NCI-H146 treated with DMSO at 0.1 percent for 48 hours (cell line): ENCODE data around the gene FKBP8.

ENCODE experiments used
- DNase-seq: peaks from one replicate; lab custom pipeline; 2025; ENCODE audit not compliant: unreplicated experiment; lab: John Stamatoyannopoulos, UW

The FKBP8 gene

DNA sequence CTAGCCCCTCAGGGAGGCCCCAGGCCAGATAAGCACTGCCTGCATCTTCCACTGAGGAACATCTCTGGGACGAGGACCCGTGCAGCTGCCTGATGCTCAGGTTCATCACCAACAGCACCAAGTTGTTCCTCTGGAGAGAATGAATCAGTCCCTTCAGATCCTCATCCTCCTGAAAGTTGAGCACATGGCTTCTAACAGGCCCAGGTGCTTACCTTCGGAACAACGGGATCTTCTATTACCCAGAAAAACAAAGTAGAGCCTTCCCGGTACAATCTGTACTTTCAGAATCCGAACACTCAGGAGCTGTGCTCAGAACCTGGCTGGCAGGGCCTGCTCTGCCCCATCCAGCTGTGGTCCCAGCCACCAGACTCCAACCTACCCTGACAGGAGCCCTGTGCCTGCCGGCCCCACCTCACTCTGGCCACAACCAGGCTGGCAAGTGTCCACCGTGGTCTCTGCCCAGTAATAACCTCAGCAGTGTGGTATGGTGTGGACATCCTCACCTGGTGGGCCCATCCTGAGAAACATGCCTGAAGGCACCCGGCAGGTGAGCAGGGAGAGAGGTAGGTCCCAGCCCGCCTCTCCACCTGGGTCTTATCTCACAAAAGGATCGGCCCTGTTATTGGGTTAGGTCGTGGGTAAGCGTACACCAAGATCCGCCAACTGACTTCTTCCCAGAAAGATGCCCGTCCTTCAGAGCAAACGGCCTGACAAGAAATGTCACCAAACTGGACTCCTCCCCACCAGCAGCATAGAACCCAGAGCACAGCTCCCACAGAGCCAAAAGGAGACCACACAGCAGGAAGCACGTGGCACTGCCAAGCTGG lies 55.6 kb downstream of the FKBP8 start:
- no peak for DNase-seq

DNA sequence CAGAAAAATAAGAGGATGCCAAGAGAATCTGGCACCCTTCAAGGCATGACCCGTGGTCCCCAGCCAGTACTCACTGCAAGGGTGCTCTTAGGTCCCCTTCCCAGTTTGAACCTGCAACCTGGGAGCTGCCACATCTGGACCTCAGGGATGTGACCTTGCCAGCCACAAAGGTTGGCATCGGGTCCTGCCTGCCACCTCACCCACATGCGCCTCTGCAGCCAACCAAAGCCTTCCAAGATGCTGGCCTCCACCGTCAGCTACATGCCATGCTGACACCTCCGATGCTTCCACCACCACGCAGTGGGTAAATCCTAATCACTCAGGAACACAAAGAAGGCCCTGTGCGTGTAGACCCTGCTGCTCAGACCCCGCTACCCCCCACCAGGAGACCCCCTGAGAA lies 56.6 kb downstream of the FKBP8 start:
- DNase-seq: no peak

DNA sequence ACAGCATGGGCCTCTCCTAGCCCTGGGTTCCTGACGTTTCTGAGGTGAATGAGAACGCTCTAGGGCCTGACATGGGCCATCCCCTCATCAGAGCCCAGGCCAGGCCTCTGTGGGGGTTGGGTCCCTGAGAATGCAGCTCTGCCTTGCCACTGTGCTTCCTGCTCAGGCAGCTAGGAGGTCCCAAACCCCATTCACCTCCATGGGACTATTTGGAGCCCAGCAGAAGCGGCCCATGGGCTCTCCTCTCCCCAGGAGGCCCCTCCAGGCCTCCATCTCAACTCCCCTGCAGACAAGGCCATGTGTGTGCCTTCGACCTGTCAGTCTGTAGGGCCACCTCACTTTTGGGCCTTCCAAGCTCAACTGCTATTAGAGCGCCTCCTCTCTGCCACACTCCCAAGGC lies 58.4 kb downstream of the FKBP8 start:
- no peak for DNase-seq

DNA sequence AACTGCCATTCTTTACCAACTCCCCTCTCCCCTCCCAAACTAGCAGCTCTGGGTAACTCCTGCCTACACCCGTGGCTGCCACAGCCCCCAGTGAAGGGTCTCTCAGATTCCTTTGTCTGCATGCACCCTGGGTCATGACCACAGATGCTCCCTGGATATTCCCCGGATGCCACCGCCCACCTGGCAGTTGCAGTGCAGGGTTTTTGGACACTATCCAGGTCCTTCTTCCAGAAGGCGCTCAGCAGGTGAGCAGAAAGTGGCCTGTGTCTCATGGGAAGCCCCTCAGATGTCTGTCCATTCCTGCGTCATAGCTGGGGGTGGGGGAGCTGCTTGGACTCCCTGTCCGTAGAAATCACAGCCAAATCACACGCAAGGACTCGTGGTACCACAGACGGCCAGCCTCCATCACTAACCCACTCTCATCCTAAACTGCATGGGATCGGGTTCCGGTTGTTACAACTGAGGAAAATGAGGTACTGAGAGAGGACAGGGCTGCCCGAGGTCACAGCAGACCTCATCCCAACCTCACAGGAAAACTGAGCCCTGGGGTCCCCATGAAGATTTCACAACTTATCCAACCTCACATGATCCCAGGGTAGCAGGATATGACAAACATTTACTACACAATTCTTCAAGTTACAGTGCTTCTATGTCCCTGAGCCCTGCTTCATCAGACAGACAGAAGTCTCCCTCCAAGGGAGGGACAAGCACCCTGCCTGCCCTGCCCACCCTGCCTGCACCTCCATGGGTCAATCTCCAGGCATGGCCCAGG lies 60.1 kb downstream of the FKBP8 start:
- DNase-seq: no peak
